Upper lobe of left lung (tissue), 6 donors: ENCODE data around the gene HELZ2. TPM values are rescaled to one million over a fixed set of nuclear protein-coding genes. Genes with fewer than 3 reads are reported as not detected.

Experiments used
- ATAC-seq, 2 donors: fragments of 200-7000 bp; cut with Tn5 transposase; one replicate each; pipeline ENCODE4 v1.9.1; 2022; ENCODE audit warnings: mild to moderate bottlenecking in 2 of 2, moderate library complexity in 2 of 2; ENCODE audit not compliant: low FRiP score in 2 of 2
- DNase-seq, 2 donors: peaks; one replicate each; pipeline ENCODE4 v3.0.0-alpha.2; 2019 to 2020
- H3K27ac ChIP-seq, 4 donors: fragments of 200-600 bp; sonication (generic); one replicate each; pipeline ENCODE4 v1.5.1; 2016 to 2019
- H3K27me3 ChIP-seq, 4 donors: fragments of 200-600 bp; sonication (generic); one replicate each; pipeline ENCODE4 v1.5.1; 2017 to 2019
- H3K36me3 ChIP-seq, 4 donors: fragments of 200-600 bp; sonication (generic); one replicate each; pipeline ENCODE4 v1.5.1; 2016 to 2019
- H3K4me1 ChIP-seq, 4 donors: fragments of 200-600 bp; sonication (generic); one replicate each; pipeline ENCODE4 v1.5.1; 2018 to 2019
- H3K4me3 ChIP-seq, 4 donors: fragments of 200-600 bp; sonication (generic); one replicate each; pipeline ENCODE4 v1.5.1; 2017 to 2019; ENCODE audit warnings: mild to moderate bottlenecking in 2 of 4, moderate library complexity in 1 of 4
- H3K9me3 ChIP-seq, 4 donors: fragments of 200-600 bp; sonication (generic); one replicate each; pipeline ENCODE4 v1.5.1; 2018 to 2019
- CTCF ChIP-seq, 6 experiments: fragments of 450-650 bp in 4 of 6; fragments of 200-600 bp in 2 of 6; sonication (generic) in 2 of 6; IDR thresholded peaks; one replicate each; pipeline ENCODE4 v1.5.1; 2016 to 2019; ENCODE audit warnings: antibody characterized with exemption in 6 of 6
- EP300 ChIP-seq, 4 donors: sonication (generic); formaldehyde crosslinking; IDR thresholded peaks; one replicate each; pipeline ENCODE4 v1.5.1; 2017; ENCODE audit warnings: antibody characterized with exemption in 4 of 4, control low read depth in 2 of 4
- POLR2A ChIP-seq, 4 donors: fragments of 450-650 bp; IDR thresholded peaks; one replicate each; pipeline ENCODE4 v1.5.1; 2016 to 2017; ENCODE audit warnings: antibody characterized with exemption in 4 of 4, mild to moderate bottlenecking in 2 of 4
- POLR2AphosphoS5 ChIP-seq, 2 donors: sonication (generic); formaldehyde crosslinking; IDR thresholded peaks; one replicate each; pipeline ENCODE4 v1.5.1; 2017; ENCODE audit warnings: antibody characterized with exemption in 2 of 2
- WGBS, 2 donors: methylation state at CpG; one replicate each; pipeline ENCODE4 v1.1.5; 2017 to 2018; 5-methylcytosine and 5-hydroxymethylcytosine counted together
- total RNA-seq, 6 donors: library from RNA; depleted of rRNA in 4 of 6; stranded (reverse); fragments of >200 nt in 4 of 6; gene quantifications; one replicate each; pipeline versions ENCODE4 v1.1.0 to v1.2.1, GENCODE V29; 2016 to 2021
- donor health status: DM: no; HTN: no; CAD: no; lungs with moderate emphysema.
- donor health status: DM: no; HTN: yes; CAD: no; lungs with severe emphysema.

HELZ2 gene
- total RNA-seq, result 100 to 1,000 TPM in 1 of 6 donors, 10 to 100 TPM in 5; 40.1 to 102 (median 56.6) TPM

GRCh38 chr20:63574156-63574828 is at the start of gene HELZ2:
HELZ2 (minus strand) TSS chr20:63574239; CDS start chr20:63572385, 1,854 bp downstream.
- 40% methylated on average over 7 of the region's 40 CpGs; no CpG with 5 or more reads in 1 of the 2 donors for WGBS, 2 donors
- H3K9me3 ChIP-seq, result no peaks in the 10 kb centered on the region
- peaks cover 17 to 27% (median 20%) of the 10 kb centered on the region in 4 donors for H3K4me1 ChIP-seq
- H3K27ac ChIP-seq, result peak within 1 kb of the TSS; percentile 80 to 94 (median 88)
- ATAC-seq, result peak; percentile 83 to 93
- peak in 1 of 6 experiments; percentile 8 for TF ChIP-seq CTCF (IDR thresholded peaks at IDR 0.05)
- peak; percentile 39 to 82 for TF ChIP-seq POLR2AphosphoS5 (IDR thresholded peaks at IDR 0.05)
- TF ChIP-seq POLR2A (IDR thresholded peaks at IDR 0.05), result peak in 1 of 4 donors; percentile 39
- no peak for TF ChIP-seq EP300 (IDR thresholded peaks at IDR 0.05)
- DNase-seq, result peak; percentile 85 to 92
- no peaks in the 10 kb centered on the region for H3K27me3 ChIP-seq
- H3K36me3 ChIP-seq, result peaks cover 0 to 15% (median 7%) of the 10 kb centered on the region in 4 donors
- H3K4me3 ChIP-seq, result peak within 1 kb of the TSS; percentile 68 to 90 (median 77)

DNA sequence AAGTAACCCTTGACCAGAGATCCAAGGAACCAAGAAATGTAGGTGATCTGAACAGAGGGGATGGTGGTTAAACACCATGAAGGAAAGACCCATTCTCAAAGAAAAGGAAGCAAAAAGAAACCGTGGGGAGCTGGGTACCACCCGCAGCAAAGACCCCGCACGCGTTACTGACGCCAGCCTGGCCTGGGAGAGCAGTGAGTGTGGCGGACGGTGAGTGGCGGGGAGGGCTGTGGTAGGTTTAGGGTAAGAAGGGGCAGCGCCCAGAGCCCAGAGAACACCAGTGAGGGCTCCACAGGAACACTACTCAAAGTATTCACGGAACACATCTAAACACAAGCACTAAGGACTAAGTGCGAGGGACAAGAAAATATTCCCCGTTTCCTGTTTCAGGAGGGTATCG is 48.7 kb upstream of the HELZ2 start:
- WGBS, 2 donors, result 92 to 96% methylated on average over 14 of the region's 14 CpGs
- no peaks in the 10 kb centered on the region for H3K9me3 ChIP-seq
- H3K4me3 ChIP-seq, result no peak overlapping the region
- H3K27me3 ChIP-seq, result no peaks in the 10 kb centered on the region
- H3K36me3 ChIP-seq, result peaks cover 0 to 26% (median 10%) of the 10 kb centered on the region in 4 donors
- no peak for DNase-seq
- H3K27ac ChIP-seq, result no peak overlapping the region
- no peak for TF ChIP-seq POLR2A (IDR thresholded peaks at IDR 0.05)
- ATAC-seq, result no peak
- H3K4me1 ChIP-seq, result peaks cover 5 to 38% (median 13%) of the 10 kb centered on the region in 4 donors

DNA sequence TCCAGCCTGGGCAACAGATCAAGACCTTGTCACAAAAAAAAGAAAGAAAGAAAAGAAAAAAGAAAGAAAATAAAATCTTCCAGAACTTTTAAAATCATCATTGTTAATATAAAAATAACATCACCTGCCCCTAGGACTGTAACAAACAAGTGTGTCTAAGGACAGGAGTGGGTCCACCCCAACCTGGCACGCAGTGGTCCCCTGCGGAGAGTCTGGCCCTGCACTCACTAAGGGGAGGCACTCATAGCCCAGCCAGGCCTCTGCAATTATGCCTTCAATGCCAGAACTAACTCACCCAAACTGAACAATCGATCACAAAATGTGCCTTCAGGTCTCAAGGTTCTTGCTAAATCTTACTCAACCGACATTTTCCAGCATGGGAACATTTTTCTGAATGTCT is 48.1 kb upstream of the HELZ2 start:
- no peak overlapping the region for H3K4me3 ChIP-seq
- no peaks in the 10 kb centered on the region for H3K9me3 ChIP-seq
- peaks cover 0 to 32% (median 15%) of the 10 kb centered on the region in 4 donors for H3K36me3 ChIP-seq
- ATAC-seq (no peak), DNase-seq (no peak)
- H3K27ac ChIP-seq, result no peak overlapping the region
- H3K27me3 ChIP-seq, result no peaks in the 10 kb centered on the region
- TF ChIP-seq POLR2A (IDR thresholded peaks at IDR 0.05) (no peak), CTCF (IDR thresholded peaks at IDR 0.05) (no peak), POLR2AphosphoS5 (IDR thresholded peaks at IDR 0.05) (no peak), EP300 (IDR thresholded peaks at IDR 0.05) (no peak)
- 94 to 95% methylated on average over 4 of the region's 4 CpGs for WGBS, 2 donors
- peaks cover 5 to 33% (median 13%) of the 10 kb centered on the region in 4 donors for H3K4me1 ChIP-seq

- Histone ChIP-seq H3K27me3 (no peaks in the 10 kb centered on the region), H3K4me1 (peaks cover 5 to 30% (median 13%) of the 10 kb centered on the region in 4 donors), H3K4me3 (no peak overlapping the region), H3K9me3 (no peaks in the 10 kb centered on the region), H3K36me3 (peaks cover 0 to 43% (median 25%) of the 10 kb centered on the region in 4 donors), H3K27ac (peak overlapping the region in 1 of 4 donors; percentile 3)
- no peak for TF ChIP-seq EP300 (IDR thresholded peaks at IDR 0.05)
- no peak for TF ChIP-seq POLR2A (IDR thresholded peaks at IDR 0.05)
- TF ChIP-seq POLR2AphosphoS5 (IDR thresholded peaks at IDR 0.05), result no peak
- TF ChIP-seq CTCF (IDR thresholded peaks at IDR 0.05), result no peak
- ATAC-seq (no peak), DNase-seq (no peak)
- 68 to 71% methylated on average over 8 of the region's 8 CpGs for WGBS, 2 donors
These were observed 47.0 kb upstream of the HELZ2 start for GRCh38 chr20:63620991-63621390.

- Histone ChIP-seq H3K27ac (no peak overlapping the region), H3K9me3 (no peaks in the 10 kb centered on the region), H3K27me3 (no peaks in the 10 kb centered on the region), H3K4me1 (peaks cover 0 to 16% (median 6%) of the 10 kb centered on the region in 4 donors), H3K36me3 (peaks cover 0 to 57% (median 30%) of the 10 kb centered on the region in 4 donors), H3K4me3 (no peak overlapping the region)
- no peak for ATAC-seq
- TF ChIP-seq POLR2AphosphoS5 (IDR thresholded peaks at IDR 0.05) (no peak), EP300 (IDR thresholded peaks at IDR 0.05) (no peak), POLR2A (IDR thresholded peaks at IDR 0.05) (no peak), CTCF (IDR thresholded peaks at IDR 0.05) (no peak)
- no peak for DNase-seq
- WGBS, 2 donors, result 79 to 81% methylated on average over 12 to 13 of the region's 13 CpGs
These were observed 45.5 kb upstream of the HELZ2 start for GRCh38 chr20:63619505-63619904.
